Kidney glomerular epithelial cell (primary cell): ENCODE measurements around the gene TAF13.
"Not testable (repeated sequence)": the region's sequence is repeated elsewhere in the genome, so short reads cannot be mapped to it uniquely, and the experiment has no call there.

Source experiments
- DNase-seq: peaks from one replicate; lab custom pipeline; 2025; lab: John Stamatoyannopoulos, UW

Gene TAF13

GRCh38 chr1:109091078-109091838 is 15.5 kb upstream of the TAF13 start:
- no peak for DNase-seq

GRCh38 chr1:109090196-109091077 is 14.6 kb upstream of the TAF13 start, which contains the start of gene TMEM167B:
TMEM167B (plus strand) TSS chr1:109090764; CDS start chr1:109090873, 109 bp downstream.
- DNase-seq, result peak; percentile 78

- DNase-seq, result no peak
Observed at GRCh38 chr1:109089242-109090015, 13.6 kb upstream of the TAF13 start.

GRCh38 chr1:109084563-109085517 is 9.0 kb upstream of the TAF13 start:
- DNase-seq, result peak; percentile 58

GRCh38 chr1:109083923-109084322 is 8.1 kb upstream of the TAF13 start:
- no peak for DNase-seq

GRCh38 chr1:109083501-109083900 is 7.7 kb upstream of the TAF13 start:
- no peak for DNase-seq

GRCh38 chr1:109080441-109081082 is 4.8 kb upstream of the TAF13 start:
- no peak for DNase-seq

- DNase-seq, result no peak
Observed at GRCh38 chr1:109079240-109079622, 3.4 kb upstream of the TAF13 start.

- no peak for DNase-seq
Observed at GRCh38 chr1:109078317-109078716, 2.5 kb upstream of the TAF13 start.

- DNase-seq, result no peak
Observed at GRCh38 chr1:109069294-109069693, 6.5 kb downstream of the TAF13 start.

- DNase-seq, result no peak
Observed at GRCh38 chr1:109067883-109068282, 7.9 kb downstream of the TAF13 start.

- DNase-seq, result no peak
Observed at GRCh38 chr1:109065137-109065536, 10.7 kb downstream of the TAF13 start.

GRCh38 chr1:109061183-109061582 is 14.6 kb downstream of the TAF13 start:
- no peak for DNase-seq

GRCh38 chr1:109060707-109061106 is 15.1 kb downstream of the TAF13 start:
- no peak for DNase-seq

- DNase-seq, result no peak
Observed at GRCh38 chr1:109059026-109059425, 16.8 kb downstream of the TAF13 start.

- DNase-seq, result no peak
Observed at GRCh38 chr1:109056064-109056463, 19.7 kb downstream of the TAF13 start.

- DNase-seq, result not testable (repeated sequence)
Observed at GRCh38 chr1:109052145-109052544, 23.7 kb downstream of the TAF13 start.

GRCh38 chr1:109050228-109050995 is 25.4 kb downstream of the TAF13 start:
- peak; percentile 16 for DNase-seq

GRCh38 chr1:109048335-109048734 is 27.5 kb downstream of the TAF13 start:
- DNase-seq, result no peak

GRCh38 chr1:109047339-109047738 is 28.5 kb downstream of the TAF13 start:
- DNase-seq, result no peak
